ENCODE measurements around the gene ARHGAP15. TPM values are rescaled to one million over a fixed set of nuclear protein-coding genes. Genes with fewer than 3 reads are reported as not detected.

ARHGAP15 gene
- total and polyA plus RNA-seq, 4 donors: 3.8 to 17.9 (median 13.2) TPM

DNA sequence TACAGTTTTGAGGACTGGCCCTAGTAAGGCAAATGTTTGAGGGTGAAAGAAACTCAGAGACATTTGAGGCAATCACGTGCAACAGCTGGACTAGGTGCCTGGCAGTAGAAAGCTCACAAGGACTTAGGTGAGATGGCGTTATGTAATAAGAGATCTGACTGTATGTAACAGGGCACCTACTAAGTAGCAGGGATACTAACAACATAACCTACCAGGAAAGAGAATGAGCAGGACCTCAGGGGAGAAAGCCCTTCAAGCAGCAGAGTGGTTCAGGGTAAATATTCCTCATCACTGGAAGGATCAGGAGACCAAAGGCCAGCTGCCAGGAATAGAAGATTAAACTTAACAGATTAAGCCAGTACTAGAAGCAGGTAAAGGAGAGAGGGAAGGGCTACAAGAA lies 53.4 kb downstream of the ARHGAP15 start:
- no peak overlapping the region for H3K4me3 ChIP-seq (ENCODE audit: low read depth in 1 of 3, low read length in 3 of 3)
- H3K9me3 ChIP-seq (ENCODE audit: control insufficient read depth in 4 of 4, low read length in 3 of 4): peaks cover 0 to 5% (median under 1%) of the 10 kb centered on the region in 4 donors
- no peak overlapping the region for H3K27ac ChIP-seq (ENCODE audit: low read depth in 1 of 2, low read length in 2 of 2)
- DNase-seq (ENCODE audit: low spot score): no peak
- H3K27me3 ChIP-seq (ENCODE audit: control insufficient read depth in 4 of 4, insufficient read depth in 4 of 4, low read length in 3 of 4): no peaks in the 10 kb centered on the region
- no peaks in the 10 kb centered on the region for H3K36me3 ChIP-seq (ENCODE audit: control insufficient read depth in 4 of 4, insufficient read depth in 3 of 4, low read depth in 1 of 4, low read length in 3 of 4)
- no peak overlapping the region for H3K9ac ChIP-seq (ENCODE audit: low read depth in 1 of 2, low read length in 2 of 2)
- H3K4me1 ChIP-seq (ENCODE audit: control insufficient read depth in 4 of 4, insufficient read depth in 4 of 4, low read length in 3 of 4): no peaks in the 10 kb centered on the region
- no peak for TF ChIP-seq FOXA1 (IDR thresholded peaks at IDR 0.05)
- TF ChIP-seq, protein P1, sequence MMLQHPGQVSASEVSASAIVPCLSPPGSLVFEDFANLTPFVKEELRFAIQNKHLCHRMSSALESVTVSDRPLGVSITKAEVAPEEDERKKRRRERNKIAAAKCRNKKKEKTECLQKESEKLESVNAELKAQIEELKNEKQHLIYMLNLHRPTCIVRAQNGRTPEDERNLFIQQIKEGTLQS (IDR thresholded peaks at IDR 0.05): no peak
- TF ChIP-seq, protein P2, sequence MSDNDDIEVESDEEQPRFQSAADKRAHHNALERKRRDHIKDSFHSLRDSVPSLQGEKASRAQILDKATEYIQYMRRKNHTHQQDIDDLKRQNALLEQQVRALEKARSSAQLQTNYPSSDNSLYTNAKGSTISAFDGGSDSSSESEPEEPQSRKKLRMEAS (IDR thresholded peaks at IDR 0.05): no peak
- no peak for TF ChIP-seq NR2F2 (IDR thresholded peaks at IDR 0.05)
- no peak for TF ChIP-seq RAD21 (IDR thresholded peaks at IDR 0.05)
- no peak for TF ChIP-seq SP1 (IDR thresholded peaks at IDR 0.05)
- TF ChIP-seq TAF1 (conservative IDR thresholded peaks at IDR 0.05): no peak
- TF ChIP-seq, protein P3, sequence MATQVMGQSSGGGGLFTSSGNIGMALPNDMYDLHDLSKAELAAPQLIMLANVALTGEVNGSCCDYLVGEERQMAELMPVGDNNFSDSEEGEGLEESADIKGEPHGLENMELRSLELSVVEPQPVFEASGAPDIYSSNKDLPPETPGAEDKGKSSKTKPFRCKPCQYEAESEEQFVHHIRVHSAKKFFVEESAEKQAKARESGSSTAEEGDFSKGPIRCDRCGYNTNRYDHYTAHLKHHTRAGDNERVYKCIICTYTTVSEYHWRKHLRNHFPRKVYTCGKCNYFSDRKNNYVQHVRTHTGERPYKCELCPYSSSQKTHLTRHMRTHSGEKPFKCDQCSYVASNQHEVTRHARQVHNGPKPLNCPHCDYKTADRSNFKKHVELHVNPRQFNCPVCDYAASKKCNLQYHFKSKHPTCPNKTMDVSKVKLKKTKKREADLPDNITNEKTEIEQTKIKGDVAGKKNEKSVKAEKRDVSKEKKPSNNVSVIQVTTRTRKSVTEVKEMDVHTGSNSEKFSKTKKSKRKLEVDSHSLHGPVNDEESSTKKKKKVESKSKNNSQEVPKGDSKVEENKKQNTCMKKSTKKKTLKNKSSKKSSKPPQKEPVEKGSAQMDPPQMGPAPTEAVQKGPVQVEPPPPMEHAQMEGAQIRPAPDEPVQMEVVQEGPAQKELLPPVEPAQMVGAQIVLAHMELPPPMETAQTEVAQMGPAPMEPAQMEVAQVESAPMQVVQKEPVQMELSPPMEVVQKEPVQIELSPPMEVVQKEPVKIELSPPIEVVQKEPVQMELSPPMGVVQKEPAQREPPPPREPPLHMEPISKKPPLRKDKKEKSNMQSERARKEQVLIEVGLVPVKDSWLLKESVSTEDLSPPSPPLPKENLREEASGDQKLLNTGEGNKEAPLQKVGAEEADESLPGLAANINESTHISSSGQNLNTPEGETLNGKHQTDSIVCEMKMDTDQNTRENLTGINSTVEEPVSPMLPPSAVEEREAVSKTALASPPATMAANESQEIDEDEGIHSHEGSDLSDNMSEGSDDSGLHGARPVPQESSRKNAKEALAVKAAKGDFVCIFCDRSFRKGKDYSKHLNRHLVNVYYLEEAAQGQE (IDR thresholded peaks at IDR 0.05): no peak
- TF ChIP-seq, protein P4, sequence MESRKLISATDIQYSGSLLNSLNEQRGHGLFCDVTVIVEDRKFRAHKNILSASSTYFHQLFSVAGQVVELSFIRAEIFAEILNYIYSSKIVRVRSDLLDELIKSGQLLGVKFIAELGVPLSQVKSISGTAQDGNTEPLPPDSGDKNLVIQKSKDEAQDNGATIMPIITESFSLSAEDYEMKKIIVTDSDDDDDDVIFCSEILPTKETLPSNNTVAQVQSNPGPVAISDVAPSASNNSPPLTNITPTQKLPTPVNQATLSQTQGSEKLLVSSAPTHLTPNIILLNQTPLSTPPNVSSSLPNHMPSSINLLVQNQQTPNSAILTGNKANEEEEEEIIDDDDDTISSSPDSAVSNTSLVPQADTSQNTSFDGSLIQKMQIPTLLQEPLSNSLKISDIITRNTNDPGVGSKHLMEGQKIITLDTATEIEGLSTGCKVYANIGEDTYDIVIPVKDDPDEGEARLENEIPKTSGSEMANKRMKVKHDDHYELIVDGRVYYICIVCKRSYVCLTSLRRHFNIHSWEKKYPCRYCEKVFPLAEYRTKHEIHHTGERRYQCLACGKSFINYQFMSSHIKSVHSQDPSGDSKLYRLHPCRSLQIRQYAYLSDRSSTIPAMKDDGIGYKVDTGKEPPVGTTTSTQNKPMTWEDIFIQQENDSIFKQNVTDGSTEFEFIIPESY (IDR thresholded peaks at IDR 0.05): no peak
- no peak for TF ChIP-seq EGR1 (IDR thresholded peaks at IDR 0.05; ENCODE audit: low read depth in 2 of 2)
- TF ChIP-seq GABPA (IDR thresholded peaks at IDR 0.05 in 1 of 2, conservative IDR thresholded peaks at IDR 0.05 in 1 of 2): no peak
- 88% methylated on average over 2 of the region's 2 CpGs for WGBS

DNA sequence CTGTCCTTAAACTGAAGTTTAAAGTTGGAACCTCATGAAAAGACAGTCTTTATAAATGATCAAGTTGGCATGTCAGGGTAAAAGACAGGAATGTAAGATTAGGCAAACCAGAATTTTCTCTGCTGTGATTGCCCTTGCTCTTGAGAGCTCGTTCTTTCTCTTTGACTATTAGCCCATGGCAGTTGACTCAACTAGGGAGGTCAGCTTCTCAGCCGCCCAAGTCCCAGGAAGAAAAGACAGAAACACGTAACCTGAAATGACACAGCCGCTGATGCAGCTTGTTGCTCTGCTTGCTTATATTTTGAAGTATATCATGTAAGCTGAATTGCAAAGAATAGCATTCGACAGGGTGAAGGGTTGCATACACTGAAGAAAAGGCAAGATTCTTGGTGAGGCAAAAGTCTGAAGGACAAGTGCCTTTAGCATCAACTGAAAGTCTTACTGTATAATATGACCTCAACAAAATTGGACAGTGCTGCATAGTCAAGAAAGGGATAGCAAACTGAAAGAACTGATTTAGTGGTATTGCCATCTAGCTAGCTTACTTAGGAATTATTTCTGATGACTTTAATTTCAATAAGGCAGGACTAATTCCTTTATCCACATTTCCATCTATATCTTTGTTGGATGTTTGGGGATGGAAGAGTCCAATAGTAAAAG lies 54.7 kb downstream of the ARHGAP15 start:
- no peaks in the 10 kb centered on the region for H3K27me3 ChIP-seq (ENCODE audit: control insufficient read depth in 4 of 4, insufficient read depth in 4 of 4, low read length in 3 of 4)
- no peak overlapping the region for H3K9ac ChIP-seq (ENCODE audit: low read depth in 1 of 2, low read length in 2 of 2)
- no peaks in the 10 kb centered on the region for H3K36me3 ChIP-seq (ENCODE audit: control insufficient read depth in 4 of 4, insufficient read depth in 3 of 4, low read depth in 1 of 4, low read length in 3 of 4)
- WGBS: 83% methylated on average over 5 of the region's 5 CpGs
- no peak overlapping the region for H3K27ac ChIP-seq (ENCODE audit: low read depth in 1 of 2, low read length in 2 of 2)
- no peak for TF ChIP-seq GABPA (IDR thresholded peaks at IDR 0.05 in 1 of 2, conservative IDR thresholded peaks at IDR 0.05 in 1 of 2)
- TF ChIP-seq, protein P5, sequence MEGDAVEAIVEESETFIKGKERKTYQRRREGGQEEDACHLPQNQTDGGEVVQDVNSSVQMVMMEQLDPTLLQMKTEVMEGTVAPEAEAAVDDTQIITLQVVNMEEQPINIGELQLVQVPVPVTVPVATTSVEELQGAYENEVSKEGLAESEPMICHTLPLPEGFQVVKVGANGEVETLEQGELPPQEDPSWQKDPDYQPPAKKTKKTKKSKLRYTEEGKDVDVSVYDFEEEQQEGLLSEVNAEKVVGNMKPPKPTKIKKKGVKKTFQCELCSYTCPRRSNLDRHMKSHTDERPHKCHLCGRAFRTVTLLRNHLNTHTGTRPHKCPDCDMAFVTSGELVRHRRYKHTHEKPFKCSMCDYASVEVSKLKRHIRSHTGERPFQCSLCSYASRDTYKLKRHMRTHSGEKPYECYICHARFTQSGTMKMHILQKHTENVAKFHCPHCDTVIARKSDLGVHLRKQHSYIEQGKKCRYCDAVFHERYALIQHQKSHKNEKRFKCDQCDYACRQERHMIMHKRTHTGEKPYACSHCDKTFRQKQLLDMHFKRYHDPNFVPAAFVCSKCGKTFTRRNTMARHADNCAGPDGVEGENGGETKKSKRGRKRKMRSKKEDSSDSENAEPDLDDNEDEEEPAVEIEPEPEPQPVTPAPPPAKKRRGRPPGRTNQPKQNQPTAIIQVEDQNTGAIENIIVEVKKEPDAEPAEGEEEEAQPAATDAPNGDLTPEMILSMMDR (IDR thresholded peaks at IDR 0.05; ENCODE audit: low read depth, low read length, missing input control): no peak
- no peak overlapping the region for H3K4me3 ChIP-seq (ENCODE audit: low read depth in 1 of 3, low read length in 3 of 3)
- H3K9me3 ChIP-seq (ENCODE audit: control insufficient read depth in 4 of 4, low read length in 3 of 4): peaks cover 0 to 5% (median under 1%) of the 10 kb centered on the region in 4 donors
- DNase-seq (ENCODE audit: low spot score): no peak
- H3K4me1 ChIP-seq (ENCODE audit: control insufficient read depth in 4 of 4, insufficient read depth in 4 of 4, low read length in 3 of 4): no peaks in the 10 kb centered on the region

Measured in liver (tissue), 9 donors.